Measurements from ENCODE around the gene GAS7.

GAS7 gene

GRCh38 chr17:10198509-10199249, at the start of gene GAS7:
Gene GAS7, minus strand, starts transcription at chr17:10198606.
- TF ChIP-seq, protein P1, sequence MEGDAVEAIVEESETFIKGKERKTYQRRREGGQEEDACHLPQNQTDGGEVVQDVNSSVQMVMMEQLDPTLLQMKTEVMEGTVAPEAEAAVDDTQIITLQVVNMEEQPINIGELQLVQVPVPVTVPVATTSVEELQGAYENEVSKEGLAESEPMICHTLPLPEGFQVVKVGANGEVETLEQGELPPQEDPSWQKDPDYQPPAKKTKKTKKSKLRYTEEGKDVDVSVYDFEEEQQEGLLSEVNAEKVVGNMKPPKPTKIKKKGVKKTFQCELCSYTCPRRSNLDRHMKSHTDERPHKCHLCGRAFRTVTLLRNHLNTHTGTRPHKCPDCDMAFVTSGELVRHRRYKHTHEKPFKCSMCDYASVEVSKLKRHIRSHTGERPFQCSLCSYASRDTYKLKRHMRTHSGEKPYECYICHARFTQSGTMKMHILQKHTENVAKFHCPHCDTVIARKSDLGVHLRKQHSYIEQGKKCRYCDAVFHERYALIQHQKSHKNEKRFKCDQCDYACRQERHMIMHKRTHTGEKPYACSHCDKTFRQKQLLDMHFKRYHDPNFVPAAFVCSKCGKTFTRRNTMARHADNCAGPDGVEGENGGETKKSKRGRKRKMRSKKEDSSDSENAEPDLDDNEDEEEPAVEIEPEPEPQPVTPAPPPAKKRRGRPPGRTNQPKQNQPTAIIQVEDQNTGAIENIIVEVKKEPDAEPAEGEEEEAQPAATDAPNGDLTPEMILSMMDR (IDR thresholded peaks at IDR 0.05; ENCODE audit: low read depth, low read length) = no peak
- DNase-seq (ENCODE audit: low read depth in 2 of 2) = peak in 1 of 2 donors; percentile 55
- peak within 1 kb of the TSS; percentile 32 to 58 for H3K4me3 ChIP-seq (replicated peaks in 1 of 2; ENCODE audit: low read depth in 2 of 2, low read length in 2 of 2)

GRCh38 chr17:10247810-10248209, 49.4 kb upstream of the GAS7 start:
- DNase-seq (ENCODE audit: low read depth in 2 of 2) = peak in 1 of 2 donors; percentile 52
- no peak overlapping the region for H3K4me3 ChIP-seq (replicated peaks in 1 of 2; ENCODE audit: low read depth in 2 of 2, low read length in 2 of 2)
- TF ChIP-seq, protein P1 (IDR thresholded peaks at IDR 0.05; ENCODE audit: low read depth, low read length) = no peak

GRCh38 chr17:10243883-10244844, 45.8 kb upstream of the GAS7 start:
- TF ChIP-seq, protein P1 (IDR thresholded peaks at IDR 0.05; ENCODE audit: low read depth, low read length) = no peak
- DNase-seq (ENCODE audit: low read depth in 2 of 2) = peak; percentile 48 to 73
- H3K4me3 ChIP-seq (replicated peaks in 1 of 2; ENCODE audit: low read depth in 2 of 2, low read length in 2 of 2) = no peak overlapping the region

DNA sequence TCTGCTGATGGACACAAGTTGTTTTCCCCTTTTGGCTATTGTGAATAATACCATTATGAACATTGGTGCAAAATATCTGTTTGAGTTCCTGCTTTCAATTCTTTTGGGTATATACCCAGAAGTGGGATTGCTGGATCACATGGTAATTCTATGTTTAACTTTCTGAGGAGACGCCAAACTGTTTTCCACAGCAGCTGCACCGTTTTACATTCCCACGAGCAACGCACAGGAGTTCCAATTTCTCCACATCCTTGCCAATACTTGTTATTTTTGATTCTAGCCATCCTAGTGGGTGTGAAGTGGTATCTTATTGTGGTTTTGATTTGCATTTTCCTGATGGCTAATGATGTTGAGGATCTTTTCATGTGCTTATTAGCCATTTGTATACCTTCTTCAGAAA, 43.4 kb upstream of the GAS7 start:
- DNase-seq (ENCODE audit: low read depth in 2 of 2) = no peak
- no peak overlapping the region for H3K4me3 ChIP-seq (replicated peaks in 1 of 2; ENCODE audit: low read depth in 2 of 2, low read length in 2 of 2)
- TF ChIP-seq, protein P1 (IDR thresholded peaks at IDR 0.05; ENCODE audit: low read depth, low read length) = no peak

GRCh38 chr17:10238661-10239060, 40.3 kb upstream of the GAS7 start:
- TF ChIP-seq, protein P1 (IDR thresholded peaks at IDR 0.05; ENCODE audit: low read depth, low read length) = no peak
- DNase-seq (ENCODE audit: low read depth in 2 of 2) = no peak

DNA sequence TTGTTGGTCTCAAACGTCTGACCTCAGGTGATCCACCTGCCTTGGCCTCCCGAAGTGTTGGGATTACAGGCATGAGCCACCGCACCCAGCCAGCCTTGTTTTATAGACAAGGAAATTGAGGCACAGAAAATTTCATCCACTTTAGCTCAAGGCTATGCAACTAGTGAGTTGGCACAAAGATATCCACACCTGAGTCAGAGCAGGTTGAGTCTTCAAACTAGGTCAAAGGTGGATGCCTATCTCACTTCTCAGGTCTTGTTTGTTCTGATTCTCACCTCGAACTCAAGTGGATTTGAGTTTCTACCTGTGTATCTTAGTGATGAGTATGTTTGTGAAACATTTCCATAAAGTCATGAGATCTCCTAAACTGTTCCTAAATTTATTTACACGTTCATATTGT, 35.6 kb upstream of the GAS7 start:
- no peak for DNase-seq (ENCODE audit: low read depth in 2 of 2)
- H3K4me3 ChIP-seq (replicated peaks in 1 of 2; ENCODE audit: low read depth in 2 of 2, low read length in 2 of 2) = no peak overlapping the region
- TF ChIP-seq, protein P1 (IDR thresholded peaks at IDR 0.05; ENCODE audit: low read depth, low read length) = no peak

More at GRCh38 chr17:10238661-10239060, 40.3 kb upstream of the GAS7 start:
- H3K4me3 ChIP-seq (replicated peaks in 1 of 2; ENCODE audit: low read depth in 2 of 2, low read length in 2 of 2) = no peak overlapping the region
